Peyer's patch (tissue), 4 donors: ENCODE results near the gene CCDC180. TPM values are rescaled to one million over a fixed set of nuclear protein-coding genes. Genes with fewer than 3 reads are reported as not detected.

Experiments used
- DNase-seq, 3 donors: peaks; one replicate each; pipeline ENCODE4 v3.0.0-alpha.2; 2017 to 2019
- H3K27ac ChIP-seq, 4 donors: fragments of 200-600 bp; sonication (generic); one replicate each; pipeline ENCODE4 v1.5.1; 2016 to 2019
- H3K27me3 ChIP-seq, 2 donors: fragments of 200-600 bp; sonication (generic); one replicate each; pipeline ENCODE4 v1.5.1; 2019
- H3K36me3 ChIP-seq, 3 donors: fragments of 200-600 bp; sonication (generic); one replicate each; pipeline ENCODE4 v1.5.1; 2016 to 2019
- H3K4me1 ChIP-seq, 4 donors: fragments of 200-600 bp; sonication (generic); one replicate each; pipeline ENCODE4 v1.5.1; 2016 to 2019
- H3K4me3 ChIP-seq, 4 donors: fragments of 200-600 bp; sonication (generic); 1 replicate in 3 of 4; 2 replicates in 1 of 4; pipeline ENCODE4 v1.5.1; 2016 to 2019; ENCODE audit warnings: mild to moderate bottlenecking in 1 of 4
- H3K9me3 ChIP-seq, 4 donors: fragments of 200-600 bp; sonication (generic); one replicate each; pipeline ENCODE4 v1.5.1; 2016 to 2019; ENCODE audit warnings: mild to moderate bottlenecking in 1 of 4
- CTCF ChIP-seq, 6 experiments: fragments of 450-650 bp in 4 of 6; fragments of 200-600 bp in 2 of 6; sonication (generic) in 1 of 6; IDR thresholded peaks; one replicate each; pipeline ENCODE4 v1.5.1; 2017 to 2019; ENCODE audit warnings: antibody characterized with exemption in 6 of 6, mild to moderate bottlenecking in 3 of 6, moderate library complexity in 1 of 6
- POLR2A ChIP-seq, 2 donors: fragments of 450-650 bp; IDR thresholded peaks; one replicate each; pipeline ENCODE4 v1.5.1; 2017; ENCODE audit warnings: antibody characterized with exemption in 2 of 2, mild to moderate bottlenecking in 2 of 2, moderate library complexity in 2 of 2
- total RNA-seq, 4 donors: library from RNA; depleted of rRNA; stranded (reverse); fragments of >200 nt; gene quantifications; one replicate each; pipeline ENCODE4 v1.1.0, GENCODE V29; 2016

Gene CCDC180
- total RNA-seq, 4 donors from 2014 or later: 2.9 to 15.7 (median 8.4) TPM

DNA sequence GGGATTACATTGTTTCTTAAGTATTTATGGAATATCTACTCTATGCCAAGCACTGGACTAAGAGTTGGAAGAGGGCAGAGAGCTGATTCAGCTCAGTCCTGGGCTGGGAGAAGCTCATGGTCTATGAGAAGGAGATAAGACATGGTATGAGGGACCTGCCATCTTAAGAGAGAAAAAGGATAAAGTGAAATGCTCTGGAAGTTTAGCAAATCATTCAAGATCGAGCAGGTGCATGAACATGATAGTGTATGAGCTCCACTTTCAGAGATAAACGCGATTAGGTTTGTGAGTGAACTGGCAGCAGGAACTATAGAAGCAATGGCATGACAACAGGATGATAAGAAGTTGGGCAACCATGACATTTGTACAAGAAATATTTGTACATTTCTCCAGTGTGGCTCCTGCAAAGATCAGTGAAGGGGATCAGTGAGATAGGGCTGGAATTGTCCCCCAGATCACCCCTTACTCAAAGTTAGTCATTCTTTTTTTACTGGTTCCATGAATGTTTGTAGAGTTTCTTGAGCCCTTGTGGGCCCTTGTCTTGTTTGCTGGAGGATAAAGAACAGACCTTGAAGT, 26.6 kb upstream of the CCDC180 start:
- H3K27me3 ChIP-seq: no peaks in the 10 kb centered on the region
- TF ChIP-seq POLR2A (IDR thresholded peaks at IDR 0.05) (no peak), CTCF (IDR thresholded peaks at IDR 0.05) (no peak)
- no peak for DNase-seq
- H3K27ac ChIP-seq: no peak overlapping the region
- no peaks in the 10 kb centered on the region for H3K4me1 ChIP-seq
- peaks cover 0 to 59% (median 0%) of the 10 kb centered on the region in 3 donors for H3K36me3 ChIP-seq
- no peak overlapping the region for H3K4me3 ChIP-seq
- H3K9me3 ChIP-seq: no peaks in the 10 kb centered on the region

- no peaks in the 10 kb centered on the region for H3K4me1 ChIP-seq
- H3K9me3 ChIP-seq: no peaks in the 10 kb centered on the region
- TF ChIP-seq POLR2A (IDR thresholded peaks at IDR 0.05) (no peak), CTCF (IDR thresholded peaks at IDR 0.05) (no peak)
- H3K36me3 ChIP-seq: peaks cover 0 to 53% (median 0%) of the 10 kb centered on the region in 3 donors
- H3K27me3 ChIP-seq: no peaks in the 10 kb centered on the region
- no peak overlapping the region for H3K4me3 ChIP-seq
- no peak for DNase-seq
- H3K27ac ChIP-seq: no peak overlapping the region
These were observed 23.7 kb upstream of the CCDC180 start for GRCh38 chr9:97283768-97284167.

- Histone ChIP-seq H3K27me3 (no peaks in the 10 kb centered on the region), H3K27ac (no peak overlapping the region), H3K4me3 (no peak overlapping the region), H3K36me3 (peaks cover 0 to 48% (median 0%) of the 10 kb centered on the region in 3 donors), H3K4me1 (no peaks in the 10 kb centered on the region), H3K9me3 (no peaks in the 10 kb centered on the region)
- peak in 1 of 6 experiments; percentile 13 for TF ChIP-seq CTCF (IDR thresholded peaks at IDR 0.05)
- TF ChIP-seq POLR2A (IDR thresholded peaks at IDR 0.05): no peak
- DNase-seq: no peak
These were observed 22.7 kb upstream of the CCDC180 start for GRCh38 chr9:97284798-97285197.

DNA sequence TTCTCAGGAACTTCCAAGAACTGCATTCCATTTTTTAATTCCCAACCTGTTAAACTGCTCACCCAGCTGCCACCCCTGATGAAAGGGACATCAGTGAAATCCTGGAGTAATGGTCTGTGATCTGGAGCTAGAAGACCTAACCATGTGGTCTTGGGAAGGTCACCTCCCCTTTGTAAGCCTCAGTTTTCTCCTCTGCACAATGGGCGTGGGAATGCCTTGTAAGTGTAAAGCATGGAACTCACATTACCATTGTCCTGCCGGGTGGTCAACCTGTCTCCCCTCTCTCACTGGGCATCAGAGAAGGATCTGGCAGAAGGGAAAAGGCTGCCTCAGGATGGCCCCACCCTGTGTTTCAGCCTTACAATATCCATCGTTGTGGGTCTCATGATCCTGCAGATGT, 15.3 kb upstream of the CCDC180 start:
- H3K36me3 ChIP-seq: peaks cover 0 to 29% (median 0%) of the 10 kb centered on the region in 3 donors
- no peak for DNase-seq
- peaks cover 0 to 12% (median 0%) of the 10 kb centered on the region in 4 donors for H3K4me1 ChIP-seq
- H3K9me3 ChIP-seq: no peaks in the 10 kb centered on the region
- H3K4me3 ChIP-seq: no peak overlapping the region
- H3K27ac ChIP-seq: no peak overlapping the region
- TF ChIP-seq POLR2A (IDR thresholded peaks at IDR 0.05): no peak
- TF ChIP-seq CTCF (IDR thresholded peaks at IDR 0.05): no peak
- H3K27me3 ChIP-seq: no peaks in the 10 kb centered on the region

DNA sequence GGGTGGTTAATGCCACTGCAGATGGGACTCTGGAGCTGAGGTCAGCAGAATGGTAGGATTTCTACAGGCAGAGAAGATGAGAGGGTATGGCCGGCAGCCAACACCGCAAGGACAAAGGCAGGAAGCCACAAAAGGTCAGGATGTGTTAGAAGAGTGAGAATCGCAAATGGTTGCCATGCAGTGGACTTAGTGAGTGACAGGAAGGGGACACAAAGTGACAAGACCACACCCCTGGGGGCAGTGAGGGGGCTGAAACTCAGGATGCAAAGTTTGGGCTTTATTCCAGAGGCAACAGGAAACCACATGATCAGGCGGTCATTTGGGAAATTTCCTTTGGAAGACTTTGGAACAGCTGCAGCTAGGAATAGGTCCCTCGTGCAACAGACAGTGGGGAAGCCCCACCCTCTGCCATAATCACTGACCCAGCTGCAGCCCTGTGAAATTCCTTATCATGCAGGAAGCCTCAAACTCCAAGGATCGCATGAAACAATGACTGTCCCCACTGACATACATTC, 14.2 kb upstream of the CCDC180 start:
- H3K27ac ChIP-seq: peak overlapping the region in 1 of 4 donors; percentile 35
- DNase-seq: no peak

More for the DNA sequence above, 14.2 kb upstream of the CCDC180 start:
- TF ChIP-seq CTCF (IDR thresholded peaks at IDR 0.05) (no peak), POLR2A (IDR thresholded peaks at IDR 0.05) (no peak)
- Histone ChIP-seq H3K9me3 (no peaks in the 10 kb centered on the region), H3K36me3 (peaks cover 0 to 23% (median 0%) of the 10 kb centered on the region in 3 donors), H3K4me3 (no peak overlapping the region), H3K4me1 (peaks cover 0 to 12% (median 0%) of the 10 kb centered on the region in 4 donors), H3K27me3 (no peaks in the 10 kb centered on the region)
